ENCODE results near the gene MDN1. TPM values are rescaled to one million over a fixed set of nuclear protein-coding genes. Genes with fewer than 3 reads are reported as not detected.

MDN1 gene
- total and polyA plus RNA-seq, 2 of the 8 experiments (the other 6 are each of a cell fraction or from before 2014, with no cell fraction given), result 53.5 to 179 TPM

- no peak overlapping the region for H3K9ac ChIP-seq (replicated peaks in 1 of 4; ENCODE audit: extremely low read depth in 1 of 4, low read depth in 3 of 4, low read length in 3 of 4)
- H3K4me3 ChIP-seq (ENCODE audit: extremely low read depth in 1 of 4, insufficient read depth in 2 of 4, low read depth in 3 of 4, low read length in 4 of 4), result no peak overlapping the region
- DNase-seq (ENCODE audit: low read depth in 1 of 2, low spot score in 2 of 2), result no peak
- H3K9me3 ChIP-seq (ENCODE audit: insufficient read depth in 2 of 2, low read depth in 1 of 2, low read length in 1 of 2), result no peaks in the 10 kb centered on the region
- H4K91ac ChIP-seq (replicated peaks; ENCODE audit: insufficient read length, low read length), result no peak overlapping the region
- H3K4ac ChIP-seq (replicated peaks; ENCODE audit: insufficient read length, low read depth, low read length), result no peak overlapping the region
- no peak overlapping the region for H3K23ac ChIP-seq (ENCODE audit: insufficient read length)
- H4K8ac ChIP-seq (ENCODE audit: extremely low read depth, insufficient read depth, low read length), result no peak overlapping the region
- no peak overlapping the region for H4K5ac ChIP-seq (ENCODE audit: insufficient read length, low read depth, low read length)
- no peak overlapping the region for H3K27ac ChIP-seq (ENCODE audit: low read depth, low read length)
- ChIA-PET CTCF (ENCODE audit: partially characterized antibody) (interaction anchor here (0.6 kb wide), 1 partner anchor 9 kb away, joined by 3 read pairs; no protein-coding TSS in a partner anchor), POLR2A (ENCODE audit: partially characterized antibody) (interaction anchor here (0.6 to 1.5 kb wide), 4 partner anchors 12 to 97 kb away, joined by 3 read pairs; partner anchors contain the start of gene LYRM2)
- H3K4me2 ChIP-seq (ENCODE audit: insufficient read depth in 1 of 2, low read depth in 2 of 2, low read length in 2 of 2), result no peak overlapping the region
- peaks cover 35 to 96% (median 87%) of the 10 kb centered on the region in 4 experiments for H3K36me3 ChIP-seq (ENCODE audit: control insufficient read depth in 2 of 4, insufficient read depth in 4 of 4, low read length in 3 of 4)
- no peak overlapping the region for H3K14ac ChIP-seq (ENCODE audit: insufficient read length)
- H3K4me1 ChIP-seq (replicated peaks in 1 of 4; ENCODE audit: control insufficient read depth in 3 of 4, insufficient read depth in 4 of 4, low read length in 3 of 4), result no peaks in the 10 kb centered on the region
- no peak overlapping the region for H2BK15ac ChIP-seq (ENCODE audit: low read length)
- FAIRE-seq, result no peak
- no peak overlapping the region for H3K56ac ChIP-seq (replicated peaks; ENCODE audit: insufficient read length, low read depth, low read length)
- H3K27me3 ChIP-seq (replicated peaks in 1 of 4; ENCODE audit: control insufficient read depth in 3 of 4, extremely low read depth in 1 of 4, insufficient read depth in 3 of 4, low read length in 3 of 4), result no peaks in the 10 kb centered on the region
- H2BK120ac ChIP-seq (replicated peaks; ENCODE audit: low read depth, low read length), result no peak overlapping the region
- H2AK5ac ChIP-seq (ENCODE audit: low read depth, low read length), result no peak overlapping the region
- 96% methylated on average over 8 of the region's 8 CpGs; no CpG with 5 or more reads in 1 of the 2 experiments for WGBS, 2 experiments (ENCODE audit: extremely low coverage in 1 of 2, insufficient coverage in 1 of 2, insufficient read length in 1 of 2, insufficient replicate concordance in 2 of 2, low coverage in 1 of 2, low lambda C conversion rate in 2 of 2, missing lambda C conversion rate in 1 of 2)
- no peak overlapping the region for H2AFZ ChIP-seq (ENCODE audit: low read length)
- no peaks in the 10 kb centered on the region for H3K23me2 ChIP-seq (ENCODE audit: low read depth, low read length)
- no peak overlapping the region for H2BK20ac ChIP-seq (ENCODE audit: low read length)
- H3K79me2 ChIP-seq (ENCODE audit: control insufficient read depth in 1 of 2, insufficient read depth in 2 of 2, low read length in 2 of 2), result no peaks in the 10 kb centered on the region
- H3K18ac ChIP-seq (ENCODE audit: extremely low read depth, low read length), result no peak overlapping the region
- H2BK5ac ChIP-seq (ENCODE audit: low read depth, low read length), result no peak overlapping the region
- no peak overlapping the region for H2BK12ac ChIP-seq (ENCODE audit: low read depth, low read length)
- H3K79me1 ChIP-seq (ENCODE audit: low read depth, low read length), result no peaks in the 10 kb centered on the region
- peaks cover 0 to 2% of the 10 kb centered on the region in 2 experiments for H4K20me1 ChIP-seq (replicated peaks in 1 of 2; ENCODE audit: control insufficient read depth in 1 of 2, insufficient read depth in 2 of 2, low read length in 2 of 2)
- TF ChIP-seq BACH1 (IDR thresholded peaks at IDR 0.05; ENCODE audit: low read length), result no peak
- TF ChIP-seq KDM4A (IDR thresholded peaks at IDR 0.05; ENCODE audit: low read depth, low read length, severe bottlenecking), result no peak
- TF ChIP-seq HDAC6 (IDR thresholded peaks at IDR 0.05; ENCODE audit: low read depth, low read length), result no peak
- TF ChIP-seq SP4 (IDR thresholded peaks at IDR 0.05; ENCODE audit: low read length), result no peak
- TF ChIP-seq, protein P1, sequence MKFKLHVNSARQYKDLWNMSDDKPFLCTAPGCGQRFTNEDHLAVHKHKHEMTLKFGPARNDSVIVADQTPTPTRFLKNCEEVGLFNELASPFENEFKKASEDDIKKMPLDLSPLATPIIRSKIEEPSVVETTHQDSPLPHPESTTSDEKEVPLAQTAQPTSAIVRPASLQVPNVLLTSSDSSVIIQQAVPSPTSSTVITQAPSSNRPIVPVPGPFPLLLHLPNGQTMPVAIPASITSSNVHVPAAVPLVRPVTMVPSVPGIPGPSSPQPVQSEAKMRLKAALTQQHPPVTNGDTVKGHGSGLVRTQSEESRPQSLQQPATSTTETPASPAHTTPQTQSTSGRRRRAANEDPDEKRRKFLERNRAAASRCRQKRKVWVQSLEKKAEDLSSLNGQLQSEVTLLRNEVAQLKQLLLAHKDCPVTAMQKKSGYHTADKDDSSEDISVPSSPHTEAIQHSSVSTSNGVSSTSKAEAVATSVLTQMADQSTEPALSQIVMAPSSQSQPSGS (IDR thresholded peaks at IDR 0.05; ENCODE audit: low read length), result no peak
- TF ChIP-seq, protein P2, sequence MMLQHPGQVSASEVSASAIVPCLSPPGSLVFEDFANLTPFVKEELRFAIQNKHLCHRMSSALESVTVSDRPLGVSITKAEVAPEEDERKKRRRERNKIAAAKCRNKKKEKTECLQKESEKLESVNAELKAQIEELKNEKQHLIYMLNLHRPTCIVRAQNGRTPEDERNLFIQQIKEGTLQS (IDR thresholded peaks at IDR 0.05; ENCODE audit: insufficient read depth, low read depth, low read length), result no peak
- TF ChIP-seq POU5F1 (IDR thresholded peaks at IDR 0.05; ENCODE audit: low read depth, low read length), result no peak
- TF ChIP-seq CBX5 (IDR thresholded peaks at IDR 0.05; ENCODE audit: low read depth, low read length), result no peak
- no peak for TF ChIP-seq SUZ12 (IDR thresholded peaks at IDR 0.05; ENCODE audit: low read length)
- no peak for TF ChIP-seq NANOG (IDR thresholded peaks at IDR 0.05; ENCODE audit: insufficient read depth, low read depth, low read length, poor library complexity, severe bottlenecking)
- no peak for TF ChIP-seq RFX5 (IDR thresholded peaks at IDR 0.05; ENCODE audit: borderline replicate concordance, low read depth, low read length)
- TF ChIP-seq BRCA1 (IDR thresholded peaks at IDR 0.05; ENCODE audit: low read depth, low read length), result no peak
Measured at GRCh38 chr6:89650579-89650978, 169.0 kb downstream of the MDN1 start.
